HFFc6 (cell line): ENCODE data around the gene DUSP23. TPM values are rescaled to one million over a fixed set of nuclear protein-coding genes. Genes with fewer than 3 reads are reported as not detected.
A peak's percentile ranks its signal among the peaks of the same experiment; 100 is the strongest.

Experiments used
- DNase-seq: peaks from one replicate; pipeline ENCODE4 v3.0.0-alpha.2; 2018
- H3K27ac Mint-ChIP-seq: 2 replicates; pipeline ENCODE4 v1.8.0; 2020; ENCODE audit warnings: mild to moderate bottlenecking, mixed read lengths
- H3K27me3 Mint-ChIP-seq: 2 replicates; pipeline ENCODE4 v1.8.0; 2021; ENCODE audit warnings: mild to moderate bottlenecking, moderate library complexity, mixed read lengths; ENCODE audit not compliant: insufficient read depth
- H3K36me3 Mint-ChIP-seq: 2 replicates; pipeline ENCODE4 v1.8.0; 2021; ENCODE audit warnings: low read depth, mixed read lengths
- H3K4me1 Mint-ChIP-seq: 2 replicates; pipeline ENCODE4 v1.8.0; 2020; ENCODE audit warnings: low read depth, mixed read lengths
- H3K4me3 Mint-ChIP-seq: 2 replicates; pipeline ENCODE4 v1.8.0; 2020; ENCODE audit warnings: mild to moderate bottlenecking, moderate library complexity, mixed read lengths
- H3K9me3 Mint-ChIP-seq: 2 replicates; pipeline ENCODE4 v1.8.0; 2020; ENCODE audit warnings: mild to moderate bottlenecking, mixed read lengths
- CTCF ChIP-seq: fragments of 200-600 bp; sonication (generic); IDR thresholded peaks from 2 replicates; pipeline ENCODE4 v1.5.0; 2021; ENCODE audit warnings: antibody characterized with exemption, mild to moderate bottlenecking
- total RNA-seq, 6 experiments: library from RNA; stranded (reverse); fragmentation: NEBNext Ultra II Directional; extraction: Animal tissue kit (Norgen Biotek cat#: 25700); gene quantifications; 2 replicates in 1 of 6; 3 replicates in 5 of 6; pipeline ENCODE4 v1.2.3, GENCODE V29; 2021

The DUSP23 gene
- total RNA-seq, 6 experiments from 2014 or later: 23.3 to 26.3 (median 23.5) TPM

GRCh38 chr1:159774465-159774864, 6.3 kb upstream of the DUSP23 start:
- Mint-ChIP-seq H3K9me3 (no peaks in the 10 kb centered on the region), H3K27me3 (no peaks in the 10 kb centered on the region; the same call in 1 of the 2 replicates), H3K27ac (no peak overlapping the region), H3K4me3 (no peak overlapping the region), H3K36me3 (no peaks in the 10 kb centered on the region), H3K4me1 (peaks cover 34% of the 10 kb centered on the region)
- no peak for DNase-seq
- TF ChIP-seq CTCF: no peak

- TF ChIP-seq CTCF: peak; percentile 72
- no peak for DNase-seq
- Mint-ChIP-seq H3K4me3 (no peak overlapping the region), H3K36me3 (no peaks in the 10 kb centered on the region), H3K27me3 (no peaks in the 10 kb centered on the region; the same call in 1 of the 2 replicates), H3K9me3 (no peaks in the 10 kb centered on the region), H3K4me1 (peaks cover 45% of the 10 kb centered on the region), H3K27ac (no peak overlapping the region)
These were observed 5.0 kb upstream of the DUSP23 start for GRCh38 chr1:159775716-159776115.

GRCh38 chr1:159778266-159778665, 2.5 kb upstream of the DUSP23 start:
- peaks cover 55% of the 10 kb centered on the region for H3K4me1 Mint-ChIP-seq
- H3K27ac Mint-ChIP-seq: no peak overlapping the region
- H3K9me3 Mint-ChIP-seq: no peaks in the 10 kb centered on the region
- H3K27me3 Mint-ChIP-seq: no peaks in the 10 kb centered on the region; the same call in 1 of the 2 replicates
- H3K36me3 Mint-ChIP-seq: no peaks in the 10 kb centered on the region; the same call in 1 of the 2 replicates
- H3K4me3 Mint-ChIP-seq: no peak overlapping the region
- TF ChIP-seq CTCF: no peak
- DNase-seq: no peak

- peak; percentile 55 for DNase-seq
- Mint-ChIP-seq H3K4me1 (peaks cover 66% of the 10 kb centered on the region), H3K4me3 (peak overlapping the region; percentile 64; the same call in 1 of the 2 replicates), H3K36me3 (no peaks in the 10 kb centered on the region; the same call in 1 of the 2 replicates), H3K27ac (peak overlapping the region; percentile 65), H3K9me3 (no peaks in the 10 kb centered on the region), H3K27me3 (no peaks in the 10 kb centered on the region; the same call in 1 of the 2 replicates)
- no peak for TF ChIP-seq CTCF
These were observed 1.3 kb upstream of the DUSP23 start for GRCh38 chr1:159779403-159779851.

- DNase-seq: no peak
- H3K9me3 Mint-ChIP-seq: no peaks in the 10 kb centered on the region
- H3K27me3 Mint-ChIP-seq: peaks cover 1% of the 10 kb centered on the region
- no peak for TF ChIP-seq CTCF
- no peaks in the 10 kb centered on the region; the same call in 1 of the 2 replicates for H3K36me3 Mint-ChIP-seq
- H3K4me3 Mint-ChIP-seq: peak overlapping the region; percentile 87
- peaks cover 62% of the 10 kb centered on the region for H3K4me1 Mint-ChIP-seq
- no peak overlapping the region for H3K27ac Mint-ChIP-seq
These were observed 1.2 kb downstream of the DUSP23 start for GRCh38 chr1:159781992-159782391.
